Measurements from ENCODE around the gene AUTS2. TPM values are rescaled to one million over a fixed set of nuclear protein-coding genes. Genes with fewer than 3 reads are reported as not detected.

Gene AUTS2
- polyA plus RNA-seq, 3 donors, result 0.08 to 0.35 TPM; not detected in 1

DNA sequence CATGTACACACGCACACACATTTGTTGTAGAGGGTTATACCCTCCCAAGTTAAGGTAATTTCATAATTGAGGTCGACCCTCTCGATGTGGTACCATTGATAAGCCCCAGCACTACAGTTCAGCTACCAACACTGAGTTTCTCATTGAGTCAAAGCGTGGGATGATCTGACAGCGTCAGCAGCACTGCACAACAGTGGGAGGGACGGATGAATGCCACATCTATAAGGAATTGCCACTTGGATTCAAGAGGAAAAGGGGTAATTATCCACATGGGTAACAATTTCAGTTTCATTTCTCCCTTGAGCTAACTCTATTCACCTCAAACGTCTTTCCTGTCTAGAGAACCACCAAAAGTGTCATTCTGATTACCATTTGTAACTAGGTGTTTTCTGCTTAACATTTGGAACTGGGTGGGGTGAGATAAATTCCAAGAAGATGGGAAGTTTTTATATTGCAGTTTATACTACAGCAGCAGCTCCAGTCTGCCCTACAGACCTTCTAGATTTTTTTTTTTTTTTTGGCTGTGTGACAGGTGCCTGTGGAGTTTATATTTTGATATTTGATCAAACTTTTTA, 342.9 kb downstream of the AUTS2 start:
- H3K4me3 Mint-ChIP-seq, result no peak overlapping the region
- DNase-seq, result no peak
- Histone ChIP-seq H2AFZ (ENCODE audit: insufficient read depth, low read depth, low read length, poor library complexity, severe bottlenecking) (no peak overlapping the region), H3K9me3 (replicated peaks in 1 of 2; ENCODE audit: control insufficient read depth in 1 of 2, insufficient read depth in 1 of 2, low read length in 2 of 2) (no peaks in the 10 kb centered on the region), H3K4me3 (replicated peaks in 1 of 3; ENCODE audit: low read depth in 2 of 3, low read length in 3 of 3) (no peak overlapping the region), H3K4me1 (ENCODE audit: control insufficient read depth in 1 of 2, insufficient read depth in 2 of 2, low read length in 2 of 2) (no peaks in the 10 kb centered on the region), H3K36me3 (replicated peaks in 1 of 2; ENCODE audit: control insufficient read depth in 1 of 2, insufficient read depth in 2 of 2, low read length in 2 of 2) (no peaks in the 10 kb centered on the region), H3K27me3 (ENCODE audit: control insufficient read depth in 2 of 2, insufficient read depth in 2 of 2, low read length in 2 of 2) (no peaks in the 10 kb centered on the region), H3K9ac (ENCODE audit: insufficient read depth, low read length, poor library complexity, severe bottlenecking) (no peak overlapping the region), H3K4me2 (replicated peaks; ENCODE audit: extremely low read depth, low read length, poor library complexity, severe bottlenecking) (no peak overlapping the region), H4K20me1 (ENCODE audit: insufficient read depth, low read length) (no peaks in the 10 kb centered on the region), H3K27ac (ENCODE audit: low read depth in 1 of 2, low read length in 2 of 2) (no peak overlapping the region), H3K79me2 (ENCODE audit: insufficient read depth, low read length) (no peaks in the 10 kb centered on the region)
- no CpG with 5 or more reads among the region's 7 CpGs for WGBS (ENCODE audit: insufficient coverage)
- no peaks in the 10 kb centered on the region for H3K27me3 Mint-ChIP-seq (ENCODE audit: low read depth in 3 of 3)
- intact Hi-C loops (cut with micrococcal nuclease), result no loop called here
- TF ChIP-seq CTCF (IDR thresholded peaks at IDR 0.05), result no peak
- H3K9me3 Mint-ChIP-seq, result peaks cover 0 to under 1% (median 0%) of the 10 kb centered on the region in 7 donors
- no peak overlapping the region for H3K27ac Mint-ChIP-seq
- H3K4me1 Mint-ChIP-seq, result peaks cover 6% of the 10 kb centered on the region
- no peaks in the 10 kb centered on the region for H3K36me3 Mint-ChIP-seq

GRCh38 chr7:69942573-69942972, 344.3 kb downstream of the AUTS2 start:
- WGBS (ENCODE audit: insufficient coverage), result 100% methylated on average over 1 of the region's 1 CpG

More at GRCh38 chr7:69942573-69942972, 344.3 kb downstream of the AUTS2 start:
- no peak overlapping the region for H3K4me2 ChIP-seq (replicated peaks; ENCODE audit: extremely low read depth, low read length, poor library complexity, severe bottlenecking)
- no peak overlapping the region for H3K4me3 Mint-ChIP-seq
- no peaks in the 10 kb centered on the region for H3K9me3 ChIP-seq (replicated peaks in 1 of 2; ENCODE audit: control insufficient read depth in 1 of 2, insufficient read depth in 1 of 2, low read length in 2 of 2)
- H3K27ac ChIP-seq (ENCODE audit: low read depth in 1 of 2, low read length in 2 of 2), result no peak overlapping the region
- DNase-seq, result no peak
- TF ChIP-seq CTCF (IDR thresholded peaks at IDR 0.05), result no peak
- no peaks in the 10 kb centered on the region for H4K20me1 ChIP-seq (ENCODE audit: insufficient read depth, low read length)
- H3K27me3 Mint-ChIP-seq (ENCODE audit: low read depth in 3 of 3), result no peaks in the 10 kb centered on the region
- H3K79me2 ChIP-seq (ENCODE audit: insufficient read depth, low read length), result no peaks in the 10 kb centered on the region
- no peak overlapping the region for H3K27ac Mint-ChIP-seq
- H2AFZ ChIP-seq (ENCODE audit: insufficient read depth, low read depth, low read length, poor library complexity, severe bottlenecking), result no peak overlapping the region
- H3K36me3 Mint-ChIP-seq, result no peaks in the 10 kb centered on the region
- intact Hi-C loops (cut with micrococcal nuclease), result no loop called here
- no peaks in the 10 kb centered on the region for H3K4me1 ChIP-seq (ENCODE audit: control insufficient read depth in 1 of 2, insufficient read depth in 2 of 2, low read length in 2 of 2)
- peaks cover 6% of the 10 kb centered on the region for H3K4me1 Mint-ChIP-seq
- H3K36me3 ChIP-seq (replicated peaks in 1 of 2; ENCODE audit: control insufficient read depth in 1 of 2, insufficient read depth in 2 of 2, low read length in 2 of 2), result no peaks in the 10 kb centered on the region
- H3K27me3 ChIP-seq (ENCODE audit: control insufficient read depth in 2 of 2, insufficient read depth in 2 of 2, low read length in 2 of 2), result no peaks in the 10 kb centered on the region
- H3K9ac ChIP-seq (ENCODE audit: insufficient read depth, low read length, poor library complexity, severe bottlenecking), result no peak overlapping the region
- H3K9me3 Mint-ChIP-seq, result no peaks in the 10 kb centered on the region
- no peak overlapping the region for H3K4me3 ChIP-seq (replicated peaks in 1 of 3; ENCODE audit: low read depth in 2 of 3, low read length in 3 of 3)

Measured in CD14-positive monocyte (primary cell).